Esophagus muscularis mucosa (tissue), 4 donors: ENCODE measurements around the gene KRT4.

Experiments
- CTCF ChIP-seq, 3 experiments: fragments of 200-600 bp in 2 of 3; fragments of 450-650 bp in 1 of 3; sonication (generic) in 2 of 3; IDR thresholded peaks; one replicate each; pipeline ENCODE4 v1.5.1; 2017 to 2019; ENCODE audit warnings: antibody characterized with exemption in 3 of 3, mild to moderate bottlenecking in 2 of 3, moderate library complexity in 1 of 3
- EP300 ChIP-seq: sonication (generic); formaldehyde crosslinking; IDR thresholded peaks from one replicate; pipeline ENCODE4 v1.6.1; 2017; ENCODE audit warnings: antibody characterized with exemption
- POLR2A ChIP-seq: fragments of 450-650 bp; IDR thresholded peaks from one replicate; pipeline ENCODE4 v1.6.1; 2017; ENCODE audit warnings: antibody characterized with exemption, moderate library complexity, mild to moderate bottlenecking, low read depth
- POLR2AphosphoS5 ChIP-seq, 2 donors: sonication (generic); formaldehyde crosslinking; IDR thresholded peaks; one replicate each; pipeline ENCODE4 v1.6.1; 2017; ENCODE audit warnings: antibody characterized with exemption in 2 of 2

- TF ChIP-seq POLR2A = no peak
- TF ChIP-seq CTCF (IDR thresholded peaks at IDR 0.05) = no peak
- TF ChIP-seq POLR2AphosphoS5 (IDR thresholded peaks at IDR 0.05) = no peak
- no peak for TF ChIP-seq EP300
These were observed 3.4 kb downstream of the KRT4 start for GRCh38 chr12:52810554-52810953.
